NCI-H748 (cell line): ENCODE data around the gene IFITM5.
A peak's percentile ranks its signal among the peaks of the same experiment; 100 is the strongest.

Experiments used
- DNase-seq: peaks from one replicate; lab custom pipeline; 2025; ENCODE audit not compliant: unreplicated experiment; lab: John Stamatoyannopoulos, UW

The IFITM5 gene

DNA sequence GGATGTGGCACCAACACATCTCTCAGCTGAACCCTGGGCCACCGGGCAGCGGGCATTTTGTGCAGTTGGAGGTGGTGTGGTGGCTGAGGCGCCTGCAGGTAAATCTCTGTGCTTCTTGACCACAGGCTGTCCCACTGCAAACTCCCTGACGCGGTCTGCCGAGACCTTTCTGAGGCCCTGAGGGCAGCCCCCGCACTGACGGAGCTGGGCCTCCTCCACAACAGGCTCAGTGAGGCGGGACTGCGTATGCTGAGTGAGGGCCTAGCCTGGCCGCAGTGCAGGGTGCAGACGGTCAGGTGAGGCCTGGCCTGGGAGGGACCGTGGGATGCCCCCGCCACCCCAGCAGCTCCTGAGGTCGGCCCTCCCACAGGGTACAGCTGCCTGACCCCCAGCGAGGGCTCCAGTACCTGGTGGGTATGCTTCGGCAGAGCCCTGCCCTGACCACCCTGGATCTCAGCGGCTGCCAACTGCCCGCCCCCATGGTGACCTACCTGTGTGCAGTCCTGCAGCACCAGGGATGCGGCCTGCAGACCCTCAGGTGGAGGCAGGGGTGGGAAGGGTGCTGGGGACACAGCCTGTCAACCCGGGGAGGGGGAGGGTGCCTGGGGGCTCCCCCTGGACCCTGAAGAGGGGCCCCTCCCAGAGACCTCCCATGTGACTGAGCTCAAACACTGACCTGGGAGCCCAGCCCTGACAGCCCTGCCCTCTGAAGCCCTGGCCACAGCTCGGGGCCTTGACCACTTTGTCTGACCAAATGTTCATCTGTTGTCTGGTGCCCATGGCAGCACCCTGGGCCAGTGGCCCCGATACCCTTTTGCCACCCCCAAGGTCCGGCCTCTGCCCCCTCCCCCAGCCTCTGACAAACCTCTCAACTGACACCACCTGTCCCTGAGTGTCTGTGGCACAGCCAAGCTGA lies 15.0 kb downstream of the IFITM5 start:
- no peak for DNase-seq

DNA sequence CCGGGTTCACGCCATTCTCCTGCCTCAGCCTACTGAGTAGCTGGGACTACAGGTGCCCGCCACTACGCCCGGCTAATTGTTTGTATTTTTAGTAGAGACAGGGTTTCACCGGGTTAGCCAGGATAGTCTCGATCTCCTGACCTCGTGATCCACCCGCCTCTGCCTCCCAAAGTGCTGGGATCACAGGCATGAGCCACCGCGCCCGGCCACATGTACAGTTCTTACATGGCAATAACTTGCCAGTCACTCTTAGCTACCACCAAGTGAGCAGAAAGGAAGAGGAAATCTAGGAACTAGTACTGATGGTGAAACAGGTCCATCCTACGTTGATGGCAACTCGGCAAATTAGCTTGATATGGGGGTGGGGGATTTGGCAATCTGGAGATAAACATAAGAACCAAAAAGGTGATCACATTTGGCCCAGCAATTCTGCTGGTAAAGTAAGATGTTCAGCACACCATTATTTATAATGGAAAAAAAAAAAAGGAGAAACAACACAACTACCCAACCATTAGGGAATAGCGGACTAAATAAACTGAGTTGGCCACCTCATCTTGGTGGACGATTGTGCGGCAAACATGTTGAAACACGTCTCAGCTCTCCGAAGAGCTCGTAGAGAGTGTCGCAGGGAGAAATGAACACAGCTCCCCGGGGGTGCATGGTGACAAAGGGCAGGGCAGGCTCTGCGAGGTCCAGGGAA lies 15.8 kb downstream of the IFITM5 start:
- peak; percentile 11 for DNase-seq

DNA sequence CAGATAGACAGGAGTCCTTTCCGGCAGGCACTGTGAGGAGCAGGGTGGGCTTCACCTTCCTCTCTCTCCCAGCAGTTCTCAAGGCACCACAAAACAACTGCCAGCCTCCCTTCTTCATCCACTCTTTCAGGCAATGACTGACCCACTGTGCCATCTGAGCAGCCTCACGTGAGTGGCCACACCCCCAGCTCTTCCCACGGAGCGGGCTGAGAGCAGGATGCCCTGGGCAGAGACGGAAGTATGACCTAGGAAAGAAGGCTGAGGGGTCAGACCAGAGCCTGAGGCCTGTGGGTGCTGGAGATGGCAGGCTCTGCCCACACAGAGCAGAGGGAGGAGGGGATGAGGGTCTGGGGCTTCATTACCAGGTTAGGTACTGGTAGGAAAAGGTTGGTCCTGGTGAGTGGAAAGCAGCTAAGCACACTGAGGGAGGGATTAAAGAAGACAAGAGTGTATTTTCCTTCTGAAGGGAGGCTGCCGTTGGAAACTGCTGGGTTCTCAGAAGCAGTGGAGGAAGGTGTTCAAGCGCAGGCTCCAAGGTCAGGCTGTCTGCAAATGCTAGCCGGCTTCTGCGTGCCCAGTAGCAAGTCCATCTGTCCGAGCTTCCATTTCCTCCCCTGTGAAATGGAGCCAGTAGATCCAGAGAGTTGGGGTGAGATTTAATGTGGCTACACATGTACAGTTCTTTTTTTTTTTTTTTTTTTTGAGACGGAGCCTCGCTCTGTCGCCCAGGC lies 16.5 kb downstream of the IFITM5 start:
- no peak for DNase-seq

DNA sequence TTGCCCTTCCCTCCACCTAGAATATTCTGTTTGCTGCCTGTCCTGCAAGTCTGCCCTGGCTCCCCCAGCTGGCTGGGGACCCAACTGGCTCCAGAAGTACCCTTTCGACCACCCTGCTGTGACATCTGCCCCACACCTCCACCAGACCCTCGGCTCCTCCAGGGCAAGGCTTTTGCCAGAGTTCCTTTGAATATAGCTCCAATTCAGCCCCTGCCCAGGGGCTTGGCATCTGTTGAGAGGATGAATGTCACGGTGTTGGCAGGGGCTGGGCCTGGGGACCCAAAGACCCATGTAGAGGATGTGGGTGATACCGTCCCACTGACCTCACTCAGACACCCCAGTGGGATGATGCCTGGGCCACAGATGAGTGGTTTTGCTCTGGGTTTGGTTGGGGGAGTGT lies 17.2 kb downstream of the IFITM5 start:
- no peak for DNase-seq

DNA sequence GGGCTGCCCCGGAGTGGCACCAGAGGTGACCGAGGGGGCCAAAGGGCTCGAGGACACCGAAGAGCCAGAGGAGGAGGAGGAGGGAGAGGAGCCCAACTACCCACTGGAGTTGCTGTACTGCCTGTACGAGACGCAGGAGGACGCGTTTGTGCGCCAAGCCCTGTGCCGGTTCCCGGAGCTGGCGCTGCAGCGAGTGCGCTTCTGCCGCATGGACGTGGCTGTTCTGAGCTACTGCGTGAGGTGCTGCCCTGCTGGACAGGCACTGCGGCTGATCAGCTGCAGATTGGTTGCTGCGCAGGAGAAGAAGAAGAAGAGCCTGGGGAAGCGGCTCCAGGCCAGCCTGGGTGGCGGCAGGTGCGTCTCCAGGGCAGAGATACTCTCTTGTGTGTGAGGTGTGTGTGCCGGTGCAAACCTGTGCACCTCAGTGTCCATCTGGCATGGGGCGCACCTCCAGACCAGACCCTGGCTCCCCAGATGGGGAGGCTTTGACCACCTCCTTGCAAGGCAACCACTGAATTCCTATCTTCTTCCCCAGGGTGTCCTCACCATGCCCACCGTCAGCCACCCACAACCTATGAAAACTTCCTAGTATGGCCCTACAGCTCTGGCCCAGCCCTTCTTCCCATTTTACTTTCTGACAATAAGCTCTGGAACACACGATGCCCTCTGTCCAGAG lies 17.7 kb downstream of the IFITM5 start:
- DNase-seq, result no peak

DNA sequence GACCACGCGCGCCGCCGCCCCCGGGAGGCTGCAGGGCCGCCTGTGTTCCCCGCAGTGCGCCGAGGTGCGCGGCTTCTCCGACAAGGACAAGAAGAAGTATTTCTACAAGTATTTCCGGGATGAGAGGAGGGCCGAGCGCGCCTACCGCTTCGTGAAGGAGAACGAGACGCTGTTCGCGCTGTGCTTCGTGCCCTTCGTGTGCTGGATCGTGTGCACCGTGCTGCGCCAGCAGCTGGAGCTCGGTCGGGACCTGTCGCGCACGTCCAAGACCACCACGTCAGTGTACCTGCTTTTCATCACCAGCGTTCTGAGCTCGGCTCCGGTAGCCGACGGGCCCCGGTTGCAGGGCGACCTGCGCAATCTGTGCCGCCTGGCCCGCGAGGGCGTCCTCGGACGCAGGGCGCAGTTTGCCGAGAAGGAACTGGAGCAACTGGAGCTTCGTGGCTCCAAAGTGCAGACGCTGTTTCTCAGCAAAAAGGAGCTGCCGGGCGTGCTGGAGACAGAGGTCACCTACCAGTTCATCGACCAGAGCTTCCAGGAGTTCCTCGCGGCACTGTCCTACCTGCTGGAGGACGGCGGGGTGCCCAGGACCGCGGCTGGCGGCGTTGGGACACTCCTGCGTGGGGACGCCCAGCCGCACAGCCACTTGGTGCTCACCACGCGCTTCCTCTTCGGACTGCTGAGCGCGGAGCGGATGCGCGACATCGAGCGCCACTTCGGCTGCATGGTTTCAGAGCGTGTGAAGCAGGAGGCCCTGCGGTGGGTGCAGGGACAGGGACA lies 18.4 kb downstream of the IFITM5 start:
- DNase-seq, result peak; percentile 26

DNA sequence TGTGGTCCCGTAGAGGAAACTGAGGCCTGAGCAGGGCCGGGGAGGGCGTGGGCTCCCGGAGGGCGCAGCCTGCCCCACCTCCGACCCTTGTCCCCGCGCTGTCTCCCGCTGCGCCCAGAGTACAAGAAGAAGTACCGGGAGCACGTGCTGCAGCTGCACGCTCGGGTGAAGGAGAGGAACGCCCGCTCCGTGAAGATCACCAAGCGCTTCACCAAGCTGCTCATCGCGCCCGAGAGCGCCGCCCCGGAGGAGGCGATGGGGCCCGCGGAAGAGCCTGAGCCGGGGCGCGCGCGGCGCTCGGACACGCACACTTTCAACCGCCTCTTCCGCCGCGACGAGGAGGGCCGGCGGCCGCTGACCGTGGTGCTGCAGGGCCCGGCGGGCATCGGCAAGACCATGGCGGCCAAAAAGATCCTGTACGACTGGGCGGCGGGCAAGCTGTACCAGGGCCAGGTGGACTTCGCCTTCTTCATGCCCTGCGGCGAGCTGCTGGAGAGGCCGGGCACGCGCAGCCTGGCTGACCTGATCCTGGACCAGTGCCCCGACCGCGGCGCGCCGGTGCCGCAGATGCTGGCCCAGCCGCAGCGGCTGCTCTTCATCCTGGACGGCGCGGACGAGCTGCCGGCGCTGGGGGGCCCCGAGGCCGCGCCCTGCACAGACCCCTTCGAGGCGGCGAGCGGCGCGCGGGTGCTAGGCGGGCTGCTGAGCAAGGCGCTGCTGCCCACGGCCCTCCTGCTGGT lies 19.2 kb downstream of the IFITM5 start:
- DNase-seq, result peak; percentile 56

DNA sequence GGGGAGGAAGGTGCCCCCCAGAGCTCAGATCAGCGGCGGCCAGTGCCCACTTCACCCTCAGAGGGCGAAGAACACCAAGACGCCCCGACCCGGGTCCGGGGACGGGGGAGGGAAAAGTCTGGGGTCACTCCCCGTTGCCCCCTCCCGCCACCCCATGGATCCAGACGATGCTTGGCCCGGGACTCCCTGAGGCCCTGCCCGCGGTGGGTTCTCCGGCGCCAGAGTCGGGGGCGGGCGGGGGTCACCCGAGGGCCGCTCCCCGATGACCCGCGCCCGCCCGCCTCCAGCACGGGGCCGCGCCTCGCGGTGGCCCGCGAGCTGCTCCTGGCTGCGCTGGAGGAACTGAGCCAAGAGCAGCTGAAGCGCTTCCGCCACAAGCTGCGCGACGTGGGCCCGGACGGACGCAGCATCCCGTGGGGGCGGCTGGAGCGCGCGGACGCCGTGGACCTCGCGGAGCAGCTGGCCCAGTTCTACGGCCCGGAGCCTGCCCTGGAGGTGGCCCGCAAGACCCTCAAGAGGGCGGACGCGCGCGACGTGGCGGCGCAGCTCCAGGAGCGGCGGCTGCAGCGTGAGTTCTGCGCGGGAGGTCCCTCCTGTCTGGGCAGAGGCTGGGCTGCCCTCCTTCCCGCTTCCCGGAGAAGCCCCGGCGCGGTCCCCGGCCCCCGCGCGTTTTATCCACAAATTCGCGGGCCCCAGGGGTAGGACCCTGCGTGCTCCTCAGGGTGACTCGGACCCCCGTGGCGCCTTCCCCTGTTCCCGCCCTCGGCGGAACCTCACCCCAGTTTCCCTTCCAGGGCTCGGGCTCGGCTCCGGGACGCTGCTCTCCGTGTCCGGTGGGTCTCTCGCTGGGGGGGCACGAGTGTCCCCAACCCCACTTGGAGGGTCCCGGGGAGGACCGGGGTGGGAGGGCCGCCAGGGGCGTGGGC lies 20.0 kb downstream of the IFITM5 start:
- no peak for DNase-seq

DNA sequence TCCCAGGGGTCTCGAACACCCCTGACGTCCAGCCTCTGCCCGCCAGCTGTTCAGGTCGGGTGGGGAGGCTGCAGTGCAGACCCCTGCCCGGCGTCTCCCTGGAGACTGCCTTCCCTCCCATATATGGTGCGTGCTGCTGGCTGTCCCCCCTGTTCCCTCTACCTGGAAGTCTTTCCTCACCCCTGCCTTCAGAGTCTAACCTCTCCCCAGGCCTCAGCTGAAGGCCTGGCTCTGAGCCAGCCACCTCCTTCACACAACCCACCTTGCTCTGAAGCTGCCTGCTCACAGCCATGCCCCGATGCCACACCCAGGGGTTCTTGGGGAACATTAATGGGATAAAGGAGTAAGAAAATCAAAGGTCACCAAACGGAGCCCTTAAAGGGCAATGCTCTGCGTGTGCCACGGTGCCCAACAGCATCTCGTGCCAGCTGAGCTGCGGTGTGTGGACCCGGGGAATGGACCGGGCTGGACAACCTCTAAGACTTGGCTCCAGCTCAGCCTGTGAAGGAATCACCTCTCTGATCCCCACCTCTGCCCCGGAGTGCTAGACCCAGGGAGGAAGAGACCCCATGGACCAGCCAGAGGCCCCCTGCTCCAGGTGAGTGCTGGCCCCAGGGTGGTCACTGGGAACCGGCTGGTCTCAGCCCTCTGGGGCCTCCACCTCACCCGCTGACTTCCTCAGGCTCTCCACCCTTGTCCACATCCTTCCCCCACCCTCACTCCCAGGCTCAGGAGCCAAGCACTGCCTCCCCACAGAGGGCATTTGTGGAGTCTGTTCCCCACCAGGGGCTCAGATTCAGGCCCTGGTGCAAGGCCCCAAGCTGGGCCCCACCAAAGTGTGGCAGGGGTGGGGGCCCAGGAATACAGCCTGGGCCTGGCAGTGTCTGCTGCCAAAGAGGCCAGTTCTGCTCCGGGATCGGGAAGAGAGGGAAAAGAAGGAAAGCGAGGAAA lies 21.1 kb downstream of the IFITM5 start, which contains the start of gene NLRP6:
Gene NLRP6 (plus strand): TSS at position 407 of the 951 bp plus-strand sequence. CDS start 163 bp downstream, at position 570.
- no peak for DNase-seq

DNA sequence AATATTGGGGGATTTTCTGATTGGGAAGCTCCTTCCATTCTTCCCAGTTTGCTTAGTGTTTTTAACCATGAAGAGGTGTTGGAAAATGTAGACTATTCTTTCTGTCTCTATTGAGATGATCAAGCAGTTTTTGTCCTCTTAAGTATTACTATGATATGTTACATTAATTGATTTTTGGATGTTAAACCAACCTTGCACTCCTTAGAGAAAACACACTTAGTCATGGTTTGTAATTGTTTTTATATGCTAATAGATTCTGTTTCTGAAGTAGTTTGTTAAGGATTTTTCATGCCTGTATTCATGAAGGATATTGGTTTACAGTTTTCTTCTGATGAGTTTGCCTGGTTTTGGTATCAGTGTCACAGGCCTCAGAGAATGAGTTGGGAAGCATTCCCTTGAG lies 23.1 kb downstream of the IFITM5 start:
- DNase-seq, result no peak

DNA sequence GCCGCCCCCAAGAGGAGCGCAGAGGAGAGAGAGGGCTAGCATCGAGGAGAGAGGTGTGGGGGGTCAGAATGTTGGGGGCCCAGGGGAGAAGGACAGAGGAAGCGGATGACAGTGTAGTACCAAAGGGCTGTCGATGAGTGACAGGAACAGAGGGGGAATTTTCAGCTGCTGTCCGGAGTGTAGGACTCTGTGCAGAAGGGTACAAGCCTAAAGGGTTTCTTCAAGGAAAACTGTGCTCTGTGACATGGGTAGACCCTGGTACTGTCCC lies 26.5 kb downstream of the IFITM5 start:
- no peak for DNase-seq

DNA sequence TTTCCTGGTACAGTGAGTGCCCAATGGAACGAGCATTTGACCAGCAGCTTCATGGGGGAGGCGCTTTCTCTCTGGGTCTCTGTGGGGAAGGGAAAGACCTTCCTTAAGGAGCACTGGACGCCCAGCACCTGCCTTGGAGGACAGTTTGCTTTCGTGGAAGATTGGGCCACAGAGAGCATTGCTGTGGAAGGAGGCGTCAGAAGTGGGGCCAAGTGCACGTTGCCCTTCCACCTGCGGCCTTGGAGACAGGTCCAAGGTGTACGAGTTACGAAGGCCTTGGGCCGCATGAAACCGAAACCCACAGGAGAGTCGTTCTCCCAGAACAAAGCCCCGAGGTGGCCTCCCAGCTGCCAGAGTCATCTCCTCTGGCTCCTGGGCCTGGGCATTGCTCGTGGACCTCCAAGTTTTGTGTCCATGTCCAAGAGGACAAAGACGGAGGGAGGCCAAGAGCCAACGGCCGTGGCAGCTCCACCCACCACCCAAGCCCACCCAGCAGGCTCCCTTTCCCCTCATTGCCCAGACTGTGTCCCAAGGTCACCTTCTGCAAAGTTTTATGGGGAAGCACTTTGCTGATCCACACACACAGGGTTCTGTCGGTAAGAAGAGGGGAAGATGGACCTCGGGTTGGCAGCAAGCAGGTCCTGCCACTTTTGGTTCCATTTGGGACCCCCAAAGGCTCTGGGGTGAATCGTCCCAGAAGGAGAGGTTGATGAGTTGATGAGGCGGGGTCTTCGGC lies 27.0 kb downstream of the IFITM5 start:
- no peak for DNase-seq

DNA sequence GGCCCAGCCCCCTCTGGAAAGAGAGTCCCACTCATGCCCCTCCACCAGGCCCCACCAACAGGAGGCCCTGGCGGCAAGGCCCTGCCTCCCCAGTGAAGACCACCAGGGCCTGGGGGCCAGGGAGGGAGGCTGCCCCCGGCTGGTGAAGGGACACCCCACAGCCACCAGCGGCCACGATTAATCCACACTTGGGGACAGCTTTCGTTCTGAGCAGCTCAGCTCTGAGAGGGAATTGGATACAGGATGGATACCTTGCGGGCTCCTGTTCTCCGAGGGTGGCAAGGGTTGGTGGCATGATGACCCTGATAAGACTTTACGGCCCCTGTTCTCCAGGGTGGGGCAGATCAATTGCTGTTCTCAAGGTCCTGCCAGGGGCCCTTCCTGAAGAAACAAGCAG lies 28.0 kb downstream of the IFITM5 start:
- no peak for DNase-seq

DNA sequence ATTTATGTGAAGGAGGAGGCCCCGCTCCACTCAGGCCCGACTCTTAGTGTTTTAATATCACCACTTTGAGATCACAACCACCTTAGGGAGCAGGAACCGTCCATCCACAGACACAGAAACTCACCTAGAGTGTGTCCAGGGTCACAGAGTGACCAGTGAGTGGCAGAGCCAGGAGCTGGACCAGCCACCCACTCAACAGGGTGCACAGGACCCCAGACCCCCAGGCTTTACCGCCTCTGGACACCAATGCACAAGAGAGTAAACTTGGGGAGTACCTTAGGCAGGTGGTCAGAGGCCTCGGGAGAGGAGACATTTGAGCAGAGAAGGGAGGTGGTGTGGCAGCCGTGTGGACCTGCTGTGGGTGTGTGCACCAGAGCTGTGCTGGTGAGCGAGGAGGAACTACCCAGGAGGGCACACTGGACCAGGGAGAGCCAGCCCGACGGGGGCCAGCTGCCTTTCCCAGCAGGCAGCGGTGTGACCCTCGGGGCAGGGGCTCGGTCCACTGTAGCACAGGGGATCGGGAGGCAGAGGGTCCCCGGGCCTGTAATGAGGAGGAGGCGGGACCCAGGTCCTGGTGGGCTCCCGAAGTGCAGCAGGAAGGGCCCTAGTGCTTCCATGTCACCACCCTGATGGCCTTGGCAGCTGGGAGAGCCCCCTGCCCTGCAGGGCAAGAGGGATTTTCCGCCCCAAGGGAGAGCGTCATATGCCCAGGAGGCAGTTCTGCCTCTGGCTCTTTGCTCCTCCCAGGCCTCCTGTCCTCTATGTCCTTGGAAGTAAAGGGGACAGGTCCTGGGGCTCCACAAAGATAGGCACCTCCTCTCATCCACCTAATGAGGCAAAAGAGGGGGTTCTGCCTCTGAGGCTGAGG lies 28.6 kb downstream of the IFITM5 start:
- DNase-seq, result no peak

DNA sequence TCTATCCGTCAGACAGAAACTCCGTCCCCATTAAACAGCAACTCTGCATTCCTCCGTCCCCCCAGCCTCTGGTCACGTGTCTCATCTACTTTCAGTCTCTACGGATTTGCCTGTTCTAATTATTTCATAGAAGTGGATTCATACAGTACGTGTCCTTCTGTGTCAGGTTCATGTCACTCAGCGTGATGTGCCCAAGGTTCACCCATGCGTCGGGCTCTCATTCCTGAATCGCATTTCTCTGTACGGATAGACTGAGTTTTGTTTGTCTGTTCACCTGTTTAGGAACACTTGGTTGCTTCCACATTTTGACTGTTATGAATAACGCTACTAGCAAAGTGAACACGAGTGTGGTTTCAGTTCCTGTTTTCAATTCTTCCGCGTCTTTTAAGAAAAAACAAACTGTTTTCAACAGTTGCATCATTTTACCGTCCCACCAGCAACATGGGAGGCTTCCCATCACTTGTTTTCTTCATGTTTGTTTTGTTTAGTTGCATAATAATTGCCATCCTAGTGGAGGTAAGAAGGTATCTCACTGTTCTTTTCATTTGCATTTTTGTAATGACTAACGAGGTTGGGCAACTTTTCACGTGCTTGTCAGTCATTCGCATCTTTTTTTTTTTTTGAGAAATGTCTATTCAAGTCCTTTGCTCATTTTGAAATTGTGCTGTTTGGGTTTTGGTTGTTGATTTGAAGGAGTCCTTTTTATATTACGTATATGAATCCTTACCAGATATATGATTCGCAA lies 30.0 kb downstream of the IFITM5 start:
- no peak for DNase-seq
